LNCaP clone FGC (cell line): ENCODE results near the gene VEGFB.
A peak's percentile ranks its signal among the peaks of the same experiment; 100 is the strongest.

Experiments used
- DNase-seq: peaks from one replicate; pipeline ENCODE4 v3.0.0-alpha.2; 2011; ENCODE audit warnings: low read depth
- H3K4me3 ChIP-seq: 2 replicates; pipeline ENCODE4 v1.5.1; 2011; ENCODE audit warnings: mild to moderate bottlenecking, low read depth, low read length, control low read depth
- TF ChIP-seq, protein P1 (sequence below): IDR thresholded peaks from 2 replicates; pipeline ENCODE4 v1.5.1; 2012; ENCODE audit warnings: mild to moderate bottlenecking; ENCODE audit not compliant: control insufficient read depth, insufficient read depth; ENCODE audit errors: extremely low read depth

VEGFB gene

DNA sequence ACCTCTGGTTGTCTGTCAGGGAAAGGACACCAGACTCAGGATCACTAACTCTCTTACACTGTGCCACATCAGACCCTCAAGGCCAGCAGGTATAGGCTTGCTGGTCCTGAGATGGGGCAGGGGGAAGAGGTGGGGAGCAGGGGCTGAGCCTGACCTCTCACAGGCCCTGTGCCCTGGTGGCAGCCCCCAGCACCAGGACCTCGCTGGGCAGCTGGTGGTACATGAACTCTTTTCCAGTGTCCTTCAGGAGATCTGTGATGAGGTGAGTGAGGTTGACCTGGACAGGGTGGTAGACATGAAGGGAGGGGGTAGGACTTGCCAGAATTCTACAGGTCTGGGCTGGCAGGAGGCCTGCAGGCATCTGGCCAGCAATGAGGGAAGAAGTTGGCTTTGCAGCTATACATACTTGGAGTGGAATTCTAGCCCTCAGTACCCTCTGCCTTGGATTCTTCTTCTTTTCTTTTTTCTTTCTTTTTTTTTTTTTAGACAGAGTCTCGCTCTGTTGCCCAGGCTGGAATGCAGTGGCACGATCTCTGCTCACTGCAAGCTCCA, 6.9 kb upstream of the VEGFB start:
- DNase-seq: no peak
- TF ChIP-seq, protein P1, sequence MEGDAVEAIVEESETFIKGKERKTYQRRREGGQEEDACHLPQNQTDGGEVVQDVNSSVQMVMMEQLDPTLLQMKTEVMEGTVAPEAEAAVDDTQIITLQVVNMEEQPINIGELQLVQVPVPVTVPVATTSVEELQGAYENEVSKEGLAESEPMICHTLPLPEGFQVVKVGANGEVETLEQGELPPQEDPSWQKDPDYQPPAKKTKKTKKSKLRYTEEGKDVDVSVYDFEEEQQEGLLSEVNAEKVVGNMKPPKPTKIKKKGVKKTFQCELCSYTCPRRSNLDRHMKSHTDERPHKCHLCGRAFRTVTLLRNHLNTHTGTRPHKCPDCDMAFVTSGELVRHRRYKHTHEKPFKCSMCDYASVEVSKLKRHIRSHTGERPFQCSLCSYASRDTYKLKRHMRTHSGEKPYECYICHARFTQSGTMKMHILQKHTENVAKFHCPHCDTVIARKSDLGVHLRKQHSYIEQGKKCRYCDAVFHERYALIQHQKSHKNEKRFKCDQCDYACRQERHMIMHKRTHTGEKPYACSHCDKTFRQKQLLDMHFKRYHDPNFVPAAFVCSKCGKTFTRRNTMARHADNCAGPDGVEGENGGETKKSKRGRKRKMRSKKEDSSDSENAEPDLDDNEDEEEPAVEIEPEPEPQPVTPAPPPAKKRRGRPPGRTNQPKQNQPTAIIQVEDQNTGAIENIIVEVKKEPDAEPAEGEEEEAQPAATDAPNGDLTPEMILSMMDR: no peak
- H3K4me3 ChIP-seq: peak overlapping the region; percentile 87

DNA sequence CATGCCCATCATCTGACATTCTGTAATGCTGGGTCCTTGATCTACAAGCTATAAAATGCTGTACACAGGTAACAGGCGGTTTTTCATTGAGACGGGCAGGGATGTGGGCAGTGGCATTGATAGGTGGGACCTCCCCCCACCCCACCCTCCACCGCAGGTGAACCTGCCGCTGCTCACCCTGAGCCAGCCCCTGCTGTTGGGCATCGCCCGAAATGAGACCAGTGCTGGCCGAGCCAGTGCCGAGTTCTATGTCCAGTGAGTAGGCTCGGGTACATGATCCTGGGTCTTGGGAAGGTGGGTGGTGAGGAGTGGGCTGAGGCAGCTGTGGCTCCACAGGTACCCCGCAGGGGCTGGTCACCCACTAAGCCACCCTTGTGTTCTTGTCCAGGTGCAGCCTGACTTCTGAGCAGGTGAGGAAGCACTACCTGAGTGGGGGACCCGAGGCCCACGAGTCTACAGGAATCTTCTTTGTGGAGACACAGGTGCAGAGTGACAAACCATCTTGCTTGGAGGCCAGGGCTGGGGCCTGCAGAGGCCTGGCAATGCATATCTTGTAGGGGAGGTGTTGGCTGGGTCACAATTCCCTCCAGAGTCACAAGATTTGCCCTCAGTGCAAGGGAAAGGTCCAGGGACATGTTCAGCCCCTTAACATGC, 5.2 kb upstream of the VEGFB start:
- no peak overlapping the region for H3K4me3 ChIP-seq
- DNase-seq: no peak
- TF ChIP-seq, protein P1: no peak

DNA sequence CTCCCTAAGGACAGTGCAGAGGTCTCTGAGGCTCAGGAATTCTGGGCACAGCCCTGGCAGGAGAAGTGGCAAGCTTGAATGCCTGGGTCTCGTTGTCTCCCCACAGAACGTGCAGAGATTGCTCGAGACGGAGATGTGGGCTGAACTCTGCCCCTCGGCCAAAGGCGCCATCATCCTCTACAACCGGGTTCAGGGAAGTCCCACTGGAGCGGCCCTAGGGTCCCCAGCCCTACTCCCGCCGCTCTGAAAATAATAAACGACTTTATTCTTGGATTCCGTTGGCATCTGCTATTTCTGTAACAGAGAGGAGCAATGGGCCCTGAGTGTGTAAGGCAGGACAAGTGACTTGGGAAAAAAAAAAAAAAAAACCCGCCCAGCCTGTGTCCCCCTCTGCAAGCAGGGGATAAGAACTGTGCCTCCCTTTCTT, 4.6 kb upstream of the VEGFB start:
- TF ChIP-seq, protein P1: no peak
- no peak for DNase-seq
- peak overlapping the region; percentile 69 for H3K4me3 ChIP-seq

DNA sequence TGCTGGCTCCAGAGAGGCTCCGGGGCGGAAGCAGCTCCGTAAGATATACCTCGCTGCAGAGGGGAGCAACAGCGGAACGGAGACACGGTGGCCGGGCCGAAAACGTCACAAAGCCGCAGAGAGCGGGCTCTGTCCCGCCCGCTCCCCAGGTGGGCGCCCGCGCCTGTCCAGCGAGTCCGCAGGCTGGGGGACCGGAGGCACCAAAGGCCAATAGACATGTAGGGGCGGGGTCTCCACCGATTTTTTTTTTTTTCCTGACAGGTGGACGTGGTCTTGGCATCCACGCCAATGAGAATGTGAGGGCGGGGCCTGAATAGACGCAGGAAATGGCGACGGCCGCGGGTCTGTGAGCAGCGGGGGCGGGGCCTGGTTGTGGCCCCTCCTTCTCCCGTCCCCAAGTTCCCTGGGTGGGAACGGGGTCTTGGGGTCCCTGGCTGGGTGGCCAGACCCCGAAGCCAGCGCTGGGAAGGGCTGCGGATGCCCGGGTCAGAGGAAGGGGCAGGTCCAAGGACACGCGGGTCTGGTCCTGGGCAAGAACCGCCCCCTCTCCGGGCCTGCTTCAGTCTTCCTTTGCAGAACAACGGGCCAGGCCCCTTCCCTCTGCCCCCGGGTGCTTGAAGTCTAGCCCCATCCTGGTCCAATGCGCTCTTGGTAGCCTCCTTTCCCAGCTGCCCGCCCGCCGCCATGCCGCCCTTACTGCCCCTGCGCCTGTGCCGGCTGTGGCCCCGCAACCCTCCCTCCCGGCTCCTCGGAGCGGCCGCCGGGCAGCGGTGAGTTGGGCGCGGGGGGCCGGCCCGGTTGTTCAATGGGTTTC, 4.0 kb upstream of the VEGFB start, which contains the start of gene DNAJC4:
DNAJC4 (plus strand) TSS at position 378 of the 814 bp plus-strand sequence; CDS start at position 685, 307 bp downstream.
- TF ChIP-seq, protein P1: no peak
- DNase-seq: peak; percentile 72
- H3K4me3 ChIP-seq: peak within 1 kb of the TSS; percentile 69

DNA sequence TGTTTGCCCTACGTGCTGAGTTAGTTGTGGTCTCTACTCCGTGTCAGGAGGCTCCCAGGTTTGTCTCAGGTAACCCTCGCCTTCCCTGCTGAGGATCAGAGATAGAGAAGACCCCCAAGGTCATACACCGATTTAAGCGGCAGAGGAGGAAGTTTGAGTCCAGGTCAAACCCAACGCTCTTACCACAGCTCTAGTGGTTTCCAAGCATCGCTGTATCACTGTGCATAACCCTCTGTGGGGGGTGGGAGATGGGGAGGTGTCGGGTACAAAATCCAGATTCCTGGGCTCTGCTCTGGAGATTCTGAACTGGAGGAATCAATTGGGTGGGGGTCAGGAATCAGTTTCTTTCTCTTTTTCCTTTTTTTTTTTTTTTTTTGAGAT, 3.4 kb upstream of the VEGFB start:
- TF ChIP-seq, protein P1: no peak
- no peak for DNase-seq
- H3K4me3 ChIP-seq: peak overlapping the region; percentile 69

DNA sequence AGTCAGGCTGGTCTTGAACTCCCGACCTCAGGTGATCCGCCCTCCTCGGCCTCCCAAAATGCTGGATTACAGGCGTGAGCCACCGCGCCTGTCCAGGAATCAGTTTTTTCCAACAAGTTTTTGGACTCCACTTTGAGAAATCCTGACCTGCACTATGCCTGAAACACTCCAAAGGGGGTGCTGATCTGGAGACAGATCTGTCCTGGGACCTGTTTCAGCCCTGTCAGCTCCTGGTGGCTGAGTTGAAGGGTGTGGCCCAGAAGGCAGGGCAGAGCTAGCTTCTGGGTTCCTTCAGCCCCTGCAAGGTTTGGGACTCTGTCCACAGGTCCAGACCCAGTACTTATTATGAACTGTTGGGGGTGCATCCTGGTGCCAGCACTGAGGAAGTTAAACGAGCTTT, 2.8 kb upstream of the VEGFB start:
- TF ChIP-seq, protein P1: no peak
- DNase-seq: no peak
- H3K4me3 ChIP-seq: no peak overlapping the region
